NCI-H2029 treated with DMSO at 0.1 percent for 48 hours (cell line): ENCODE results near the gene KCTD5.
"Not testable (repeated sequence)": the region's sequence is repeated elsewhere in the genome, so short reads cannot be mapped to it uniquely, and the experiment has no call there.

ENCODE experiments used
- DNase-seq: peaks from one replicate; lab custom pipeline; 2025; lab: John Stamatoyannopoulos, UW

The KCTD5 gene

GRCh38 chr16:2673066-2673999 is 9.0 kb upstream of the KCTD5 start:
- DNase-seq: peak; percentile 47

- DNase-seq: no peak
Measured at GRCh38 chr16:2675021-2675420, 7.3 kb upstream of the KCTD5 start.

GRCh38 chr16:2675714-2676113 is 6.6 kb upstream of the KCTD5 start:
- no peak for DNase-seq

- not testable (repeated sequence) for DNase-seq
Measured at GRCh38 chr16:2676937-2677336, 5.4 kb upstream of the KCTD5 start.

GRCh38 chr16:2678206-2678965 is 3.9 kb upstream of the KCTD5 start:
- DNase-seq: not testable (repeated sequence)

- not testable (repeated sequence) for DNase-seq
Measured at GRCh38 chr16:2679902-2680301, 2.4 kb upstream of the KCTD5 start.

- not testable (repeated sequence) for DNase-seq
Measured at GRCh38 chr16:2680360-2680759, 2.0 kb upstream of the KCTD5 start.

GRCh38 chr16:2683041-2683440 is 718 bp downstream of the KCTD5 start:
- DNase-seq: not testable (repeated sequence)

- DNase-seq: not testable (repeated sequence)
Measured at GRCh38 chr16:2686075-2686474, 3.8 kb downstream of the KCTD5 start.

- no peak for DNase-seq
Measured at GRCh38 chr16:2686912-2687507, 4.7 kb downstream of the KCTD5 start.

- no peak for DNase-seq
Measured at GRCh38 chr16:2687531-2688308, 5.4 kb downstream of the KCTD5 start.

- DNase-seq: not testable (repeated sequence)
Measured at GRCh38 chr16:2689422-2689821, 7.1 kb downstream of the KCTD5 start.

- DNase-seq: no peak
Measured at GRCh38 chr16:2689968-2690801, 7.9 kb downstream of the KCTD5 start.

GRCh38 chr16:2690852-2691251 is 8.5 kb downstream of the KCTD5 start:
- no peak for DNase-seq

GRCh38 chr16:2691491-2692248 is 9.3 kb downstream of the KCTD5 start:
- DNase-seq: no peak

GRCh38 chr16:2692251-2692947 is 10.1 kb downstream of the KCTD5 start:
- DNase-seq: peak; percentile 46

- DNase-seq: no peak
Measured at GRCh38 chr16:2692948-2693651, 10.8 kb downstream of the KCTD5 start.

GRCh38 chr16:2696601-2697250 is 14.4 kb downstream of the KCTD5 start:
- not testable (repeated sequence) for DNase-seq
